GM19023 (cell line): ENCODE results near the gene WDR4.
"Not testable (repeated sequence)": the region's sequence is repeated elsewhere in the genome, so short reads cannot be mapped to it uniquely, and the experiment has no call there.

ENCODE experiments used
- ATAC-seq: cut with Tn5 transposase; IDR thresholded peaks from one replicate; pipeline ENCODE4 v1.9.1; 2021; ENCODE audit warnings: mild to moderate bottlenecking, moderate library complexity; ENCODE audit not compliant: unreplicated experiment

The WDR4 gene

DNA sequence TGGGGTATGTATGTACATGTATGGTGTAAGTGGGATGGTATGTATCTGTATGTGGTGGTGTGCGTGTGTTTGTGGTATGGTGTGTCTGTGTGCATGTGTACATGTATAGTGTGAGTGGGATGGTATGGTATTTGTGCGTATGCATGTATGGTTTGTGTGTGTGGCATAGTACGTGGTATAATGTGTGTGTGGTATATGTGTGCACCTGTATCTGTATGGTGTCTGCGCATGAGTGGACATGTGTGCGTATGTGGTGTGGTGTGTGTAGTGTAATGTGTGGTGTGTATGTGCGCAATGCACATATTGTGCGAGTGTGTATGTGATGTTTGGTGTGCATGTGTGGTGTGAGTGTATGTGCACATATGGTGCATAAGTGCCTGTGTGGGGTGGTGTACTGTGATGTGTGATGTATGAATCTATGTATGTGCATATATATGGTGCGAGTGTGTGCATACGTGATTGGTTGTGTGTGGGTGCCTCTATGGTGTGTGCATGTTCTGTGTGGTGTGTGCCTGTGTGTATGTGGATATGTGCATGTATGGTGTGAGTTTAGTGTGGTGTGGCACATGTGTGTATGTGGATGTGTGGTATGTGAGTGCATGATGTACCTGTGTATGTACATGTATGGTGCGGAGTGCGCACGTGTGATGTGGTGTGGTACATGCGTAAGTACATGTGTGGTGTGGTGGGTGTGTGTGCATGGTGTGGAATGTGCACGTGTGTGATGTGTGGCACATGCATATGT lies 38.8 kb downstream of the WDR4 start:
- no peak for ATAC-seq

DNA sequence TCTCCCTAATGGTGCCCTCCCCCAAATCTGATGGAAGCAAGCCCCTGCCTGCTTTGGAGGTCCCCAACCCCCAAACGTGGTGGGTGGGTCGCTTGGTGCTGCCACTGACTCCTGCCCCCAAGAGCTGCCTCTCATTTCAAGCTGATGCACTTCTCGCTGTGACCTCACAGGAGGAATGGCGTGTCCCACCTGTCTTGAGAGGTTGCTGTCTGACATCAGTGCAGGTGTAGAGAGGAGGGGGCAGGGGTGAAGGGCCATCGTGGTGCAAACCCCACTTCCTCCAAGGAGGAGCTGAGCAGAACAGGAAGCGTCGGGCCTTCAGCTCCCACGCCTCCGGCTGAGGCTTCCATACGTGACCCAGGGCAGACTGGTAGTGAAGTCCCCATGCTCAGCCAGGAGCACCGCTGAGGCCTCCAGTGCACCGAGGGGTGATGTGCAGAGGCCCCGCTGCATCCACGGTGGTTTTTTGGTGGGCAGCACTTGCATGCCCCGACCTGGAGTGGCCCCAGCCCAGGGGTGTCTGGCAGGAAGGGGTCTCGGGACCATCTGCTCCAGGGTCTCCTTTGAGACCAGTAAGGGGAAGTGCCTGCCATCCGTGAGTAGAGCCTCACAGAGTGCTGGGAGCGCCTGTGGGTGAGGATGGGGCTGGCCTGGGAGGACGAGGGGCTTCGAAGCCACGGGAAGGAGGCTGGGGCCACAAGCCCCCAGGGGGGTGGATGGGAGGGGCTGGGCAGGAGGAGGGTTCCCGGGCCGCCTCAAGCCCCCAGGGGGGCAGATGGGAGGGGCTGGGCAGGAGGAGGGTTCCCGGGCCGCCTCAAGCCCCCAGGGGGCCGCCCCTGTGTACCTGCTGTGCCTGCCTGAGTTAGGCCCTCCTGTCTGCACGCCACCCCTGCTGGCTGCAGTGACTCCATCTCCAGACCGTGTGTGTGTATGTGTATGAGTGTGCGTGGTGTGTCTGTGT lies 39.8 kb downstream of the WDR4 start:
- no peak for ATAC-seq

- ATAC-seq = not testable (repeated sequence)
Measured at GRCh38 chr21:42838212-42838690, 41.1 kb downstream of the WDR4 start.

- no peak for ATAC-seq
Measured at GRCh38 chr21:42837421-42838211, 41.7 kb downstream of the WDR4 start.

GRCh38 chr21:42836767-42837301 lies 42.5 kb downstream of the WDR4 start:
- ATAC-seq = no peak

DNA sequence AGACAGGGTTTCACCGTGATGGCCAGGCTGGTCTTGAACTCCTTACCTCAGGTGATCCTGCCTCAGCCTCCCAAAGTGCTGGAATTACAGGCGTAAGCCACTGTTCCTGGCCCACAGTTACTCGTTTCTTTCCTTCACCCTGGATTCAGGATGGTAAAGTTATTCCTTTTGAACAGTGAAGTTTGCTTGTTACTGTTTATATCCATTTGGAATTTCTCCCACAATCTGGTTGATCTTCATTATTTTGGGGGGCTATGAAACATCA lies 43.0 kb downstream of the WDR4 start:
- ATAC-seq = no peak

- ATAC-seq = no peak
Measured at GRCh38 chr21:42835611-42836401, 43.5 kb downstream of the WDR4 start.

DNA sequence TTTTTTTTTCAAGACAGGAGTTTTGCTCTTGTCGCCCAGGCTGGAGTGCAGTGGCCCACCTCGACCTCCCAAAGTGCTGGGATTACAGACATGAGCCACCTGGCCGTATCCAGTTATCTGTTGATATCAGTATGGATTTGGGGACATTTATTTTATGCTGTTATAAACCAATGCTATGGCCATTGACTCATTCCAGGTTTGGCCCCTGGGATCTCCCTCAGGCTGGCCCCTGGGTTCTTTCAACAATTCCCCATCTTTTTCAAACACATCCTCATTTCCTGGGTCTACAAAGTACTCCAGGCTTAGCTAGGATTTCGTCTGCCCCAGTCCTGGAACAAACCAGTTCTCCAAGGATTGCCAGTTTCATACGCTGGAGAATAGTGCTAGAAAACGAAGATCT lies 44.1 kb downstream of the WDR4 start:
- no peak for ATAC-seq

DNA sequence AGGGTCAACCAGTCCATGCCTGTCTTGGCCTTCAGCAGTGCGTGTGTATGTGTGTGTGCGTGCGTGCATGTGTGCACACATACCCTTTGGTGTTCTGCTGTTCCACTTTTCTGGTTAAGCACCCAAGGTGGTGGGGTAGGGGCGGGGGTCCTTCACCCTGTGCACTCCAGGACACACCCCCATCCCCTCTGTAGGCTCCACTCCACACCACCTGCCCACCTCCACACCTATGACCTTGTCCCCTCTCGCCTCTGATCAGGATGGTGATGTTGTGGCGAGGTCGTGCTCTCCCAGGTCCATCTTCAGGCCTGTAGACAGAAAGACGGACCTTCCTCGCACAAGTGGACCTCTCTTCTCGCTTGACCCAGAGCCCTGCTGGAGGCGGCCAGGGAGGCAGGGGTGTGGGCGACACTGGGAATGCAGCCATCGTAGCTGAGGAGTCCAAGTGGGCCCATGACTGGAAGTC lies 44.6 kb downstream of the WDR4 start:
- no peak for ATAC-seq

DNA sequence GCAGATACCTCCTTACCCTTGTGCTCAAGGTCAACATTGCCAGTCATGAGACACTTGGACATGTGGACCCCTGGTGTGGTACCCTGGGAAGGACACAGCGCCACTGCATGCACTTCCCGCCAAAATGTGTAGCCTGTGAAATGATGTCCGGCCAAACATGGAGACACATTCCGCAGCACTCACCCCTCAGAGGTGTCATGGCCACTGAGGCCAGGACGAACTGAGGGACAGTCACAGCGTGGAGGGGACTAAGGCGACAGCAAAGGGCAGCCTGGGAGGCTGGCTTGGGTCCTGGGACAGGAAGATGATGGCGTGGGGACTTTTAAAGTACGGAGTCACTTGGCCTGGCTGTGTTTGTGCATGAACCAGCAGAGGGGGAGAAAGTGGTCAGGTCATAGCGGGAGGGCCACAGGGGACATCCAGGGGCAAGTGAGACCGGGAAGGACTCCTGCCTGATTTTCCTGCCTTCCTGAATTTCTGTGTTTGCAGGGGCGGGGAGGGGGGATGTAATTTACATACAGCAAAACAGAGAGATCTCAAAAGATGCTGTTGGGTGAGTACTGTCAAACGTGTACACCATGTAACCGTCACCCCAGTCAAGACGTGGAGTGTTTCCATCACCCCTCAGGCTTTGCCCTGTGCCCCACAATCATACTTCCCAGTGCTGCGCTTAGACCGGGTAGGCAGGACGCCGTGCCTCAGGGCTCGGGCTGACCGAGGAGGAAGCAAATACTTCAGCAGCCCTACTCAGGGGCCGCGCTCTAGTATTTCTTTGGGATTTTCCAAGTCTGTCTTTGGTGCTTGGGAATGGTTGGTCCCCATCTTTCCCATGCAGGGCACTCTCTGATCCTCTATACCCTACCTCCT lies 45.2 kb downstream of the WDR4 start:
- no peak for ATAC-seq

DNA sequence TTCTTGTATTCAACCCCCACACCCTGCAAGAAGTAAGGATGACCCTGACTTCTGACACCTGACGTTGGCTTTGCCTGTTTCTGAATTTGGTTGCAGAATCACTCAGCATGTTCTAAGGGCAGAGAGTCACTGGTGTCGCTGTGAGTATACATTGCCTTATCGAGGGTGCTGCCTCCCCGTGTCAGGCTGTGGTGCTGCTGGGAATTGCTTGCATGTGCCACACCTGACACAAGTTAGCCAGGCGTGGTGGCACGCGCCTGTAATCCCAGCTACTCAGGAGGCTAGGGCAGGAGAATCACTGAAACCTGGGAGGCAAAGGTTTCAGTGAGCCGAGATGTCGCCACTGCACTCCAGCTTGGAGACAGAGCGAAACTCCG lies 45.9 kb downstream of the WDR4 start:
- ATAC-seq = no peak

DNA sequence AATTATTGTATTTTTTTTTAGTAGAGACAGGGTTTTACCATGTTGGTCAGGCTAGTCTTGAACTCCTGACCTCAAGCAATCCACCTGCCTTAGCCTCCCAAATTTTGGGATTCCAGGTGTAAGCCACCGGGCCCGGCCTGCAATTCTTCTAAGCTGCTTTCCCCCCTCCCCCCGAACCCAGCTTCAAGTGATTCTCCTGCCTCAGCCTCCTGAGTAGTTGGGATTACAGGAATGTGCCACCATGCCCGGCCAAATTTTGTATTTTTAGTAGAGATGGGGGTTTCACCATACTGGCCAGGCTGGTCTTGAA lies 47.1 kb downstream of the WDR4 start:
- ATAC-seq = not testable (repeated sequence)

DNA sequence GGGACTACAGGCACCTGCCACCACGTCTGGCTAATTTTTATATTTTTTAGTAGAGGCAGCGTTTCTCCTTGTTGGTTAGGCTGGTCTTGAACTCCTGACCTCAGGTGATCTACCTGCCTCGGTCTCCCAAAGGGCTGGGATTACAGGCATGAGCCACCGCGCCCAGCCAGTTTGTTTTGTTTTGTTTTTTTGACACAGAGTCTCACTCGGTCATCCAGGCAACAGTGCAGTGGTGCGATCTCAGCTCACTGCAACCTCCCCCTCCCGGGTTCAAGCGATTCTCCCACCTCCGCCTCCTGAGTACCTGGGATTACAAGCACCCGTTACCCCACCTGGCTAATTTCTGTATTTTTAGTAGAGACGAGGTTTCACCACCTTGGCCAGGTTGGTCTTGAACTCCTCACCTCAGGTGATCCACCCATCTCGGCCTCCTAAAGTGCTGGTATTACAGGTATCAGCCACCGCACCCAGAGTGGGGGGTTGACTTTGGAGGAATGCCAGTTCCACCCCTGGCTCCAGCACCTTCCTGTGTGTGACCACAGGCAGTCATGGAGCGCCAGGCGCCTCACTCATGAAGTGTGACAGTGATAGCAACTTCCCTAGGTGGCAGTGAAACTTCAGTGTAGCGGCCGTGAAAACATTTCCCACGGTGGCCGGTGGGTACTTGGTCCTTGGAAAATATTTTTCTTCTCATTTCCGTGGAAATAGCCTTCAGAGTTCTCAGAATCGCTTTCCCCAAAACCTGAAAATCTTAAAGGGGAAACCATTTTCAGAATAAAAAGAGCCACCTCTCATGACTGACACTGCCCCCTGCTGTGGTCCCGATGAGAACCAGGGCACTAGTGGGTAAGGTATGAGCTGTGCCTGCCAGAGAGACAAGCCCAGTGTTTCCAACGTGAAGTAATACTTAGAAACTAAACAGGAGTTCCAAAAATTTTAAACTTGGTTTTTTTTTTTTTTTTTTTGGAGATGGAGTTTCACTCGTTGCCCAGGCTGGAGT lies 48.6 kb downstream of the WDR4 start:
- no peak for ATAC-seq

DNA sequence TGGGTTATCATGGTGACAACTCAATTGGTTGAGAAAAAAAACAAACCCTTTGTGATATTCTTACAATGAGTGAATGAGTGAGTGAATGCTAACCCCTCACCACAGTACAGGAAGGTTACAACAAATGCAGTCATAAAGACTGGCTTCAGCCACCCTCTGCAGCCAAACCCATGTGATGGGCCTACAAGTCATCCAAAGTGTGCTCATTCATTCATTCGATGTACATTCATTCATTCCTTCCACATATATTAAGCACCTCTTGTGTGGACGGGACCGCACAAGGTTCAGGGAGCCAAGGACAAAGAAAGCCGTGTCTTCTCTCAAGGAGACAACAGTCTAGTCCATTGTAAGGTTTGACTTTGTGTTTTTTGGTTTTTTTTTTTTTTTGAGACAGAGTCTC lies 49.4 kb downstream of the WDR4 start:
- no peak for ATAC-seq

DNA sequence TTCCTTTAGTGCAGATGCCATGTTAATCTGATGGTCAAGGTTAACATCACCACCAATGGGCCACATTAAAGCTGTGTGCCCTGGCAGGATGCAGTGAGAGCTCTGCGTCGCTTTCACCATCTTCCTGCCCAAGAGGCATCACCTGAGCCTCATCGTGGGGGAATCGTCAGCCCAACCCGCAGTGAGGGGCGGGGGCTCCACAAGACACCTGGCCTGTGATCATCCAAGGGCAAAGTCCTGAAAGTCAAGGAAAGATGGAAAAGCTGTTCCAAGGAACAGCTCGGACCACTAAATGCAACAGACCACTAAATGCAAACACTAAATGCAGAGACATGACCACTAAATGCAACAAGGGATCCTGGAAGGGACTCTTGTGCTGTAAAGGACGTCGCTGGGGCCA lies 49.9 kb downstream of the WDR4 start:
- ATAC-seq = no peak

- ATAC-seq = no peak
Measured at GRCh38 chr21:42827588-42827987, 51.8 kb downstream of the WDR4 start.

- no peak for ATAC-seq
Measured at GRCh38 chr21:42820616-42821465, 58.5 kb downstream of the WDR4 start.
